ENCODE measurements around the gene PAX6.

DNA sequence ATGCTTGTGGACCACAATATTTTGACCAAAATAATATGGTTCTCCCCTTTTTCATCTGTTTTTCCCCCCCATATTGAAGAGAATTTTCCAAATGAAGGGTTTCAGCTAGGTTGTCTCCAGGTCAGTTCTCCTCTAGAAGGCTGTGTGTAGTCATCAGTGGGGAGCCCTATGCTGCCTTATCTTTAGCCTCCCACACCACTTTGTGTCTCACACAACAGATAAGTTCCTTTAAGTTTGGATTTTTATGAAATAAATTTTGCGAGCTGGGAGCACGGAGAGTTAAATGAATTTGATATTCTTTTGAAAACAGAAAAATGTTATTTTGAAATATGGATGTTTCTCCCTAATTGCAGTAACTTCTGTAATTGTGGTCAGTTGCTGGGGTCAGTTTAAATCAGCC is 28.9 kb downstream of the PAX6 start:
- TF ChIP-seq RAD21 (IDR thresholded peaks at IDR 0.05; ENCODE audit: low read depth) (no peak), USF1 (IDR thresholded peaks at IDR 0.05) (no peak), MAX (IDR thresholded peaks at IDR 0.05) (no peak), CEBPB (IDR thresholded peaks at IDR 0.05) (no peak), YY1 (IDR thresholded peaks at IDR 0.05; ENCODE audit: low read depth) (no peak), EP300 (IDR thresholded peaks at IDR 0.05; ENCODE audit: borderline replicate concordance) (no peak), TCF12 (IDR thresholded peaks at IDR 0.05; ENCODE audit: low read depth) (no peak), REST (IDR thresholded peaks at IDR 0.05; ENCODE audit: low read depth) (no peak), CREB1 (IDR thresholded peaks at IDR 0.05; ENCODE audit: low read depth) (no peak), ZBTB7A (IDR thresholded peaks at IDR 0.05; ENCODE audit: low read depth) (no peak)
